Tibial artery (tissue), 4 donors: Measurements from ENCODE around the gene FSIP1.

Source experiments
- DNase-seq, 2 donors: peaks; one replicate each; pipeline ENCODE4 v3.0.0-alpha.2; 2019
- H3K27ac ChIP-seq, 2 donors: fragments of 200-600 bp; sonication (generic) in 1 of 2; 1 replicate in 1 of 2; 2 replicates in 1 of 2; pipeline ENCODE4 v1.5.1; 2018 to 2019; ENCODE audit warnings: mild to moderate bottlenecking in 1 of 2
- H3K27me3 ChIP-seq, 2 donors: fragments of 200-600 bp; sonication (generic) in 1 of 2; one replicate each; pipeline versions ENCODE4 v1.5.1 to v1.6.0; 2016 to 2019
- H3K36me3 ChIP-seq, 3 donors: fragments of 200-600 bp; sonication (generic) in 2 of 3; one replicate each; pipeline ENCODE4 v1.5.1; 2016 to 2019; ENCODE audit warnings: mild to moderate bottlenecking in 2 of 3
- H3K4me1 ChIP-seq, 4 donors: fragments of 200-600 bp; sonication (generic) in 2 of 4; 1 replicate in 3 of 4; 2 replicates in 1 of 4; pipeline ENCODE4 v1.5.1; 2016 to 2019
- H3K4me3 ChIP-seq, 2 donors: fragments of 200-600 bp; sonication (generic) in 1 of 2; 1 replicate in 1 of 2; 2 replicates in 1 of 2; pipeline ENCODE4 v1.5.1; 2018 to 2019; ENCODE audit warnings: mild to moderate bottlenecking in 2 of 2
- H3K9me3 ChIP-seq, 3 donors: fragments of 200-600 bp; sonication (generic) in 1 of 3; one replicate each; pipeline ENCODE4 v1.5.1; 2016 to 2019
- CTCF ChIP-seq, 2 experiments: fragments of 200-600 bp in 1 of 2; fragments of 450-650 bp in 1 of 2; IDR thresholded peaks; one replicate each; pipeline ENCODE4 v1.5.1; 2017 to 2019; ENCODE audit warnings: antibody characterized with exemption in 2 of 2, mild to moderate bottlenecking in 1 of 2, moderate library complexity in 1 of 2
- intact Hi-C: fragments of 100-400 bp; cut with DNase I; formaldehyde crosslinking; loops from one replicate; pipeline ENCODE4 v1.15.0; 2023; ENCODE audit warnings: low total_unique reads

The FSIP1 gene

GRCh38 chr15:39554746-39555387, 227.8 kb downstream of the FSIP1 start:
- no peak overlapping the region for H3K27ac ChIP-seq

DNA sequence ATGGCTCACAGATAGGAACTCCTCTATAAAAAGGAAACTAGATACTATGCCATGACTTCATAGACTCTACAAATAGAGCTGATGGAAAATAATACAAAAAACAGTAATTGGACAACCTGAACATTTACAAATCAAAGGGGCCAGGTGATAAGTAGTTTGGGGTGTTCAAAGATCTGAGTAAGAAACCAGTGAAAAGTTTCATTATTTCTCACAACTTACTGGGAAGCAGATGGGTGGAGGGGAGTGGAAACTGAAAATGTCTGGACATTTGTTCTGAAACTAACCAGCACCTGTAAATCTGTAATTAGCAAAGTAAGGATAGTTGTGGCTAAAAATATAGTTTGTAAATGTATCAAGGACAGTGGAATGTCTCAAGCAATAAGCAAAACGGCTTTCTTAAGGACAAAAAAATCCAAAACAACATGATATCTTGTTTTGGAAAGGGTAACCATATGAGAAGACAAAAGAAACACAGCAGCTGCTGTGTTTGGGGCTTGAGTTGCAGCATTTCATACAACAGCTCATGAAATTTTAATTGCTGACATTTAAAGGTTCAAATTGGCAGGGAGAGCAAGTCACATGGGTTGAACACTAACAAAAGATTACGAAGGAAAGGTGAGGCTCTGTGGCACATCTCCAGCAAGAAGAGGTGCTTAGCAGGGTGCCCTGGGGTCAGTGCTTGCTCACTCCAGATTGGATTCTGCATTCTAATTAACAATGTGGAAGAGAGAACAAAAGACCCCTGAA, 228.5 kb downstream of the FSIP1 start:
- TF ChIP-seq CTCF (IDR thresholded peaks at IDR 0.05), result no peak
- H3K9me3 ChIP-seq, result no peaks in the 10 kb centered on the region
- no peaks in the 10 kb centered on the region for H3K27me3 ChIP-seq
- H3K4me3 ChIP-seq, result no peak overlapping the region
- H3K4me1 ChIP-seq, result no peaks in the 10 kb centered on the region
- DNase-seq, result no peak
- H3K27ac ChIP-seq, result no peak overlapping the region
- no peaks in the 10 kb centered on the region for H3K36me3 ChIP-seq
- intact Hi-C loops, result no loop called here

More at GRCh38 chr15:39554746-39555387, 227.8 kb downstream of the FSIP1 start:
- Histone ChIP-seq H3K9me3 (no peaks in the 10 kb centered on the region), H3K27me3 (no peaks in the 10 kb centered on the region), H3K4me1 (no peaks in the 10 kb centered on the region), H3K4me3 (no peak overlapping the region), H3K36me3 (no peaks in the 10 kb centered on the region)
- intact Hi-C loops, result no loop called here
- no peak for DNase-seq
- no peak for TF ChIP-seq CTCF (IDR thresholded peaks at IDR 0.05)

DNA sequence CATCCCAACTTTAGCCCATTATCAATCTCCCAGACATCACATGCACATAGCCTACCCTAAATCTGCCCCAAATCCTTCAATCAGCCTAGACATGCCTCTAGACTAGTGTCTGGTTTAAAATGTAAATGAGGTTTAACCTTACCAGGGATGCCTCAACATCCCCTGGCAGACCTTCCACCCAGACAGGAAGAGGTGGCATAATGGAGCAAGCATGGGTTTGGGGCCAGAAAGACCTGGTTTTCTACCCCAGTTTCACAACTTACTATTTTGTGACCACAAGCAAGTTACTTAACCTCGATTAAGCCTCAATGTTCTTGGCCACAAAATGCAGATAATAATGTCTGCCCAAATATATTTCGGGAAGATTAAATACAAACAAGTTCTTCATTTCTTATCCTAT, 230.1 kb downstream of the FSIP1 start:
- H3K9me3 ChIP-seq, result no peaks in the 10 kb centered on the region
- H3K27ac ChIP-seq, result no peak overlapping the region
- H3K27me3 ChIP-seq, result no peaks in the 10 kb centered on the region
- intact Hi-C loops, result no loop called here
- no peak overlapping the region for H3K4me3 ChIP-seq
- no peak for DNase-seq
- TF ChIP-seq CTCF (IDR thresholded peaks at IDR 0.05), result no peak
- H3K36me3 ChIP-seq, result no peaks in the 10 kb centered on the region
- H3K4me1 ChIP-seq, result no peaks in the 10 kb centered on the region

- DNase-seq, result no peak
- no peak overlapping the region for H3K27ac ChIP-seq
- H3K36me3 ChIP-seq, result no peaks in the 10 kb centered on the region
- no peaks in the 10 kb centered on the region for H3K9me3 ChIP-seq
- TF ChIP-seq CTCF (IDR thresholded peaks at IDR 0.05), result no peak
- H3K27me3 ChIP-seq, result no peaks in the 10 kb centered on the region
- no peak overlapping the region for H3K4me3 ChIP-seq
- intact Hi-C loops, result no loop called here
- no peaks in the 10 kb centered on the region for H3K4me1 ChIP-seq
Measured at GRCh38 chr15:39551476-39551875, 231.2 kb downstream of the FSIP1 start.
